GM18868 (cell line): ENCODE measurements around the gene SMIM8.

ENCODE experiments used
- ATAC-seq: cut with Tn5 transposase; IDR thresholded peaks from one replicate; pipeline ENCODE4 v1.9.1; 2021; ENCODE audit warnings: mild to moderate bottlenecking, moderate library complexity; ENCODE audit not compliant: unreplicated experiment

Gene SMIM8

GRCh38 chr6:87333591-87334181 lies 11.3 kb downstream of the SMIM8 start:
- ATAC-seq, result no peak

GRCh38 chr6:87334683-87335082 lies 12.3 kb downstream of the SMIM8 start:
- ATAC-seq, result no peak

GRCh38 chr6:87336367-87336766 lies 14.0 kb downstream of the SMIM8 start:
- no peak for ATAC-seq

- no peak for ATAC-seq
Observed at GRCh38 chr6:87340230-87340629, 17.8 kb downstream of the SMIM8 start.

GRCh38 chr6:87341158-87341557 lies 18.8 kb downstream of the SMIM8 start:
- ATAC-seq, result no peak

- ATAC-seq, result peak; percentile 84
Observed at GRCh38 chr6:87341899-87342298, 19.5 kb downstream of the SMIM8 start.

- ATAC-seq, result no peak
Observed at GRCh38 chr6:87342829-87343228, 20.4 kb downstream of the SMIM8 start.

- ATAC-seq, result no peak
Observed at GRCh38 chr6:87344731-87345130, 22.3 kb downstream of the SMIM8 start, which contains the start of gene C6orf163. C6orf163 (plus strand) TSS chr6:87344813; CDS start chr6:87345100, 287 bp downstream.

GRCh38 chr6:87346700-87347099 lies 24.3 kb downstream of the SMIM8 start:
- ATAC-seq, result no peak

- no peak for ATAC-seq
Observed at GRCh38 chr6:87349896-87350295, 27.5 kb downstream of the SMIM8 start.

- ATAC-seq, result no peak
Observed at GRCh38 chr6:87350516-87350915, 28.1 kb downstream of the SMIM8 start.

- ATAC-seq, result no peak
Observed at GRCh38 chr6:87351583-87351982, 29.2 kb downstream of the SMIM8 start.

- no peak for ATAC-seq
Observed at GRCh38 chr6:87356181-87356580, 33.8 kb downstream of the SMIM8 start.

GRCh38 chr6:87357479-87358196 lies 35.2 kb downstream of the SMIM8 start:
- ATAC-seq, result no peak

- ATAC-seq, result no peak
Observed at GRCh38 chr6:87364602-87365252, 42.3 kb downstream of the SMIM8 start.

GRCh38 chr6:87366072-87366827 lies 43.9 kb downstream of the SMIM8 start:
- ATAC-seq, result no peak

GRCh38 chr6:87366899-87367298 lies 44.5 kb downstream of the SMIM8 start:
- ATAC-seq, result no peak

GRCh38 chr6:87373377-87373776 lies 51.0 kb downstream of the SMIM8 start:
- ATAC-seq, result no peak

GRCh38 chr6:87375315-87375714 lies 52.9 kb downstream of the SMIM8 start:
- ATAC-seq, result no peak

GRCh38 chr6:87376643-87377042 lies 54.3 kb downstream of the SMIM8 start:
- no peak for ATAC-seq

- no peak for ATAC-seq
Observed at GRCh38 chr6:87378947-87379346, 56.6 kb downstream of the SMIM8 start.
